AG04450 (cell line): ENCODE data around the gene ST3GAL3. TPM values are rescaled to one million over a fixed set of nuclear protein-coding genes. Genes with fewer than 3 reads are reported as not detected.

Experiments
- CTCF ChIA-PET: fragments of 300-600, 350-600 bp; formaldehyde crosslinking; extraction: SDS; loops from one replicate; lab custom pipeline; 2022; ENCODE audit warnings: antibody characterized with exemption, inconsistent platforms; lab: Charles Lee
- POLR2A ChIA-PET: fragments of 350-600 bp; formaldehyde crosslinking; extraction: SDS; loops from one replicate; lab custom pipeline; 2021; ENCODE audit warnings: antibody characterized with exemption, inconsistent platforms; lab: Yijun Ruan, JAX
- DNase-seq: peaks from one replicate; pipeline ENCODE4 v3.0.0-alpha.2; 2011; ENCODE audit warnings: low read depth, low spot score
- H3K27ac ChIP-seq: one replicate; pipeline ENCODE4 v1.5.1; 2012; ENCODE audit warnings: low read depth, low read length, control low read depth
- H3K27me3 ChIP-seq: one replicate; pipeline ENCODE4 v1.6.0; 2012; ENCODE audit warnings: low read length; ENCODE audit not compliant: control insufficient read depth, insufficient read depth
- H3K4me3 ChIP-seq: 2 replicates; pipeline ENCODE4 v1.5.1; 2011; ENCODE audit warnings: mild to moderate bottlenecking, low read depth, low read length, control low read depth
- H3K9me3 ChIP-seq: 2 replicates; pipeline ENCODE4 v1.5.1; 2012; ENCODE audit warnings: low read length; ENCODE audit not compliant: control insufficient read depth, insufficient read depth
- polyA minus RNA-seq: library from RNA; depleted of rRNA, polyadenylated mRNA; stranded (reverse); fragments of >200 nt; gene quantifications from 2 replicates; pipeline ENCODE4 v1.2.3, GENCODE V29; 2011; rRNA and poly(A)+ RNA removed
- polyA plus RNA-seq: library from polyadenylated mRNA; depleted of rRNA; stranded (reverse); fragments of >200 nt; gene quantifications from 2 replicates; pipeline ENCODE4 v1.2.3, GENCODE V29; 2011; rRNA removed
- TF ChIP-seq, protein P1 (sequence below): IDR thresholded peaks from 2 replicates; pipeline ENCODE4 v1.5.1; 2011; ENCODE audit warnings: low read depth, low read length, control low read depth, inconsistent platforms

ST3GAL3 gene
- polyA plus RNA-seq (11.5 and 13.4 TPM in 2 replicates), polyA minus RNA-seq (20.3 and 35.4 TPM in 2 replicates)

DNA sequence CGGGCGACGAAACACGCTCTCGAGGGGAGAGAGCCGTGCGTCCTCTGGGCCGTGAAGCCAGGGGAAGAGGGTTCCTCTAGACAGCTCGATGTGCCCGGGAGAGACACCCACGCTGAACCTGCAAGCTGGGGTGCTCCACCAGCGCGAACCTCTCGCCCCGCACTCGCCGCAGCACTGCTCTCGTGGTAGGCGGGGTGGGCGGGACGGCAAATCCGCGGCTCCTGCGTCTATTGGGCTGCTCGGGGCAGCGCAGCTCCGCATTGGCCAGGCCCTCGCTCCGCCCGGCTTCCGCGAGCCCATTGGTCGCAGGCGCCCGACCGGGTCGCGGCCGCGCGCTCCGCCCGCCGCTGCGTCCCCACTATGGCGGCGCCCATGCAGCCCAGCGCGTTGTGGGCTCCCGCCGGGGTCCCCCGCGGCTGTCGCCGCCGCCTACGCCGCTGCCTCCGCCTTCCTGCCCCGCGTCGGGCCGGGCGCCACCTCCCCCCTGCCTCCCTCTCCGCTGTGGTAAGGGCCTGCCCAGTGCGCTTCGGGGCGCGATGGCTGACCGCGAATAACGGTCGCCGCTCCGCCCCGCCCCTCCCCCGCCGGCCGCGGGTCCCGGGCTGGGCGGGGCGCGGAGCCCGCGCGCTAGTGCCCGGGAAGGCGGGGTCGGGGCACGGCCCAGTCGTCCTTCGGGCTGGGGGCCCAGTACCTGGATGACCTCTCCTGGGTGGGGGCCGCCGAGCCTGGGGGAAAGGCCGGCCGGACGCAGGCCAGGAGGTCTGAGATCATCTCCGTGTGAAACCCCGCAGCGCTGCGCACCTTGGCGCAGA lies at the start of gene ST3GAL3:
Gene ST3GAL3, plus strand, starts transcription at position 347 of the 812 bp plus-strand sequence. CDS start 28,727 bp downstream, outside the sequence.
- Histone ChIP-seq H3K4me3 (peak within 1 kb of the TSS; percentile 87), H3K9me3 (no peaks in the 10 kb centered on the region), H3K27ac (peak within 1 kb of the TSS; percentile 53), H3K27me3 (no peaks in the 10 kb centered on the region)
- peak; percentile 73 for DNase-seq
- POLR2A ChIA-PET: interaction anchor here (0.6 to 1.2 kb wide), 4 partner anchors 42 to 1279 kb away, joined by 3 to 11 read pairs (median 4); partner anchors contain the start of gene KDM4A
- CTCF ChIA-PET: interaction anchor here (2.8 kb wide), 1 partner anchor 227 kb away, joined by 10 read pairs; no protein-coding TSS in a partner anchor
- TF ChIP-seq, protein P1, sequence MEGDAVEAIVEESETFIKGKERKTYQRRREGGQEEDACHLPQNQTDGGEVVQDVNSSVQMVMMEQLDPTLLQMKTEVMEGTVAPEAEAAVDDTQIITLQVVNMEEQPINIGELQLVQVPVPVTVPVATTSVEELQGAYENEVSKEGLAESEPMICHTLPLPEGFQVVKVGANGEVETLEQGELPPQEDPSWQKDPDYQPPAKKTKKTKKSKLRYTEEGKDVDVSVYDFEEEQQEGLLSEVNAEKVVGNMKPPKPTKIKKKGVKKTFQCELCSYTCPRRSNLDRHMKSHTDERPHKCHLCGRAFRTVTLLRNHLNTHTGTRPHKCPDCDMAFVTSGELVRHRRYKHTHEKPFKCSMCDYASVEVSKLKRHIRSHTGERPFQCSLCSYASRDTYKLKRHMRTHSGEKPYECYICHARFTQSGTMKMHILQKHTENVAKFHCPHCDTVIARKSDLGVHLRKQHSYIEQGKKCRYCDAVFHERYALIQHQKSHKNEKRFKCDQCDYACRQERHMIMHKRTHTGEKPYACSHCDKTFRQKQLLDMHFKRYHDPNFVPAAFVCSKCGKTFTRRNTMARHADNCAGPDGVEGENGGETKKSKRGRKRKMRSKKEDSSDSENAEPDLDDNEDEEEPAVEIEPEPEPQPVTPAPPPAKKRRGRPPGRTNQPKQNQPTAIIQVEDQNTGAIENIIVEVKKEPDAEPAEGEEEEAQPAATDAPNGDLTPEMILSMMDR: no peak

GRCh38 chr1:43659212-43660166 lies 47.8 kb upstream of the ST3GAL3 start:
- Histone ChIP-seq H3K27ac (peak overlapping the region; percentile 21), H3K4me3 (no peak overlapping the region), H3K27me3 (no peaks in the 10 kb centered on the region), H3K9me3 (no peaks in the 10 kb centered on the region)
- TF ChIP-seq, protein P1: no peak
- no peak for DNase-seq
- POLR2A ChIA-PET: interaction anchor here (0.9 to 3.4 kb wide), 2 partner anchors 9 to 28 kb away, joined by 3 to 26 read pairs; partner anchors contain the start of gene KDM4A
- CTCF ChIA-PET: interaction anchor here (1.0 to 1.1 kb wide), 2 partner anchors 28 to 130 kb away, joined by 4 read pairs; no protein-coding TSS in a partner anchor

DNA sequence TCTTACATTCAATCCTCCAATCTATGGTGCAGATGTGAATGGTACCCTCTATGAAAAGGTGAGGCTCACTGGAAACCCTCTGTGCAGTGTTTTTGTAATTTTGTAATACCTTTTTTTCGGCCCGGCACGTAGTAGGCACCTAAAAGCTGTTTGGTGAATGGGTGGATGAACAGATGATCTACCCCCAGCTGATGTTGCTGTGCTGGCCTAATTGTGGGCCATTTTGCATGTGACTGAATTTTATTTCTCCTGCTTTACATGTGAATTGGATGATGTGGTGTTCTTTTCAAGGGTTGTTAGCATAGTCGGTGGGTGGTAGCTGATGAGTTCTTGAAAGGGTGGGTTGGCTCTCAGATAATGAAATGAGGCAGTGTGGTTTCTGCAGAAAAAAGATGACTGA lies 47.0 kb upstream of the ST3GAL3 start:
- POLR2A ChIA-PET: interaction anchor here (3.4 kb wide), 1 partner anchor 10 kb away, joined by 26 read pairs; the partner anchor contains the start of gene KDM4A
- DNase-seq: no peak

DNA sequence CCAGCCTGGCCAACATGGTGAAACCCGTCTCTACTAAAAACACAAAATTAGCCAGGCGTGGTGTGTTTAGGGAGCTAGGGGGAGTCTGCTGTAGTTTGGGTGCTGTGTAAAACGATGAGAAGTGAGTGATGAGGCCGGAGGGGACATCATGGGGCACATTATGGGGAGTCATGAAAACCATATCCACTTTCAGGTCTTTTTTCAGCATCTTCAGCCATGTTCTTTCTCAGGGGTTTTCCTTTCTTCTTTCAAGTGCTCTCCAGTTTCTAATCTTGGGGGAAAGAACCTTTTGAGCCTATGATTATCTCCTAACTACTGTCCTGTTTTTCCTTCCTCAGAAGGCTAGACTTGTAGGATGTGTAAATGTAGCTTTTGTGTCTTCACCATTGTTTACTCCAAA lies 43.0 kb upstream of the ST3GAL3 start:
- no peak overlapping the region for H3K27ac ChIP-seq
- H3K9me3 ChIP-seq: no peaks in the 10 kb centered on the region
- TF ChIP-seq, protein P1: no peak
- CTCF ChIA-PET: no interaction called here
- no peak overlapping the region for H3K4me3 ChIP-seq
- POLR2A ChIA-PET: no interaction called here
- H3K27me3 ChIP-seq: no peaks in the 10 kb centered on the region
- no peak for DNase-seq

More for the DNA sequence above, 47.0 kb upstream of the ST3GAL3 start:
- Histone ChIP-seq H3K4me3 (no peak overlapping the region), H3K9me3 (no peaks in the 10 kb centered on the region), H3K27ac (no peak overlapping the region), H3K27me3 (no peaks in the 10 kb centered on the region)
- CTCF ChIA-PET: no interaction called here
- TF ChIP-seq, protein P1: no peak
